H9 (cell line): ENCODE data around the gene RMRP. TPM values are rescaled to one million over a fixed set of nuclear protein-coding genes. Genes with fewer than 3 reads are reported as not detected.
"Not testable (repeated sequence)": the region's sequence is repeated elsewhere in the genome, so short reads cannot be mapped to it uniquely, and the experiment has no call there.

Experiments used
- DNase-seq: peaks from one replicate; pipeline ENCODE4 v3.0.0-alpha.2; 2017
- H2AFZ ChIP-seq: one replicate; pipeline ENCODE4 v1.6.1; 2013; ENCODE audit warnings: mild to moderate bottlenecking, low read length, control low read depth, moderate library complexity
- H2AK5ac ChIP-seq: 2 replicates; pipeline ENCODE4 v1.6.1; 2013; ENCODE audit warnings: low read length, control low read depth, mixed read lengths; ENCODE audit not compliant: insufficient read length
- H2BK120ac ChIP-seq: one replicate; pipeline ENCODE4 v1.6.1; 2013; ENCODE audit warnings: low read depth, mild to moderate bottlenecking, low read length, control low read depth, inconsistent platforms; ENCODE audit not compliant: poor library complexity, severe bottlenecking
- H2BK12ac ChIP-seq: 2 replicates; pipeline ENCODE4 v1.6.1; 2013; ENCODE audit warnings: low read length, control low read depth, mixed read lengths, low read depth; ENCODE audit not compliant: insufficient read length
- H2BK15ac ChIP-seq: 2 replicates; pipeline ENCODE4 v1.6.1; 2013; ENCODE audit warnings: low read depth, low read length, control low read depth
- H2BK20ac ChIP-seq: one replicate; pipeline ENCODE4 v1.6.1; 2013; ENCODE audit warnings: low read depth, mild to moderate bottlenecking, low read length, control low read depth, inconsistent platforms; ENCODE audit not compliant: poor library complexity, severe bottlenecking
- H2BK5ac ChIP-seq: 2 replicates; pipeline ENCODE4 v1.6.1; 2013; ENCODE audit warnings: low read length, control low read depth, mixed read lengths; ENCODE audit not compliant: insufficient read length
- H3K14ac ChIP-seq: 2 replicates; pipeline ENCODE4 v1.6.1; 2013; ENCODE audit warnings: low read length, control low read depth; ENCODE audit not compliant: insufficient read depth
- H3K18ac ChIP-seq: 2 replicates; pipeline ENCODE4 v1.6.1; 2013; ENCODE audit warnings: low read depth, mild to moderate bottlenecking, mixed read lengths, low read length, control low read depth; ENCODE audit not compliant: insufficient read length
- H3K23ac ChIP-seq: 2 replicates; pipeline ENCODE4 v1.6.1; 2013; ENCODE audit warnings: low read length, control low read depth, mixed read lengths, low read depth; ENCODE audit not compliant: insufficient read length
- H3K23me2 ChIP-seq: 2 replicates; pipeline ENCODE4 v1.6.1; 2013; ENCODE audit warnings: low read depth, mild to moderate bottlenecking, mixed read lengths, low read length, control low read depth; ENCODE audit not compliant: insufficient read length, poor library complexity, severe bottlenecking
- H3K27ac ChIP-seq: 2 replicates; pipeline ENCODE4 v1.5.1; 2013; ENCODE audit warnings: low read length, control low read depth, mixed read lengths, low read depth; ENCODE audit not compliant: insufficient read length
- H3K27me3 ChIP-seq: 2 replicates; pipeline ENCODE4 v1.6.1; 2013; ENCODE audit warnings: low read length, control low read depth, inconsistent platforms; ENCODE audit not compliant: insufficient read depth
- H3K4ac ChIP-seq: 2 replicates; pipeline ENCODE4 v1.6.1; 2013; ENCODE audit warnings: low read depth, mild to moderate bottlenecking, control low read depth, inconsistent platforms, low read length, moderate library complexity
- H3K4me1 ChIP-seq: 2 replicates; pipeline ENCODE4 v1.6.1; 2013; ENCODE audit warnings: low read length, control low read depth, inconsistent platforms; ENCODE audit not compliant: insufficient read depth
- H3K4me2 ChIP-seq: 2 replicates; pipeline ENCODE4 v1.6.1; 2013; ENCODE audit warnings: low read length, control low read depth, mixed read lengths; ENCODE audit not compliant: insufficient read length, insufficient read depth
- H3K56ac ChIP-seq: 2 replicates; pipeline ENCODE4 v1.6.1; 2013; ENCODE audit warnings: low read depth, mild to moderate bottlenecking, mixed read lengths, low read length, control low read depth; ENCODE audit not compliant: insufficient read length
- H3K79me1 ChIP-seq: 2 replicates; pipeline ENCODE4 v1.6.1; 2013; ENCODE audit warnings: low read depth, mild to moderate bottlenecking, moderate library complexity, low read length, control low read depth, inconsistent platforms; ENCODE audit not compliant: insufficient read depth, poor library complexity, severe bottlenecking
- H3K79me2 ChIP-seq: 2 replicates; pipeline ENCODE4 v1.6.1; 2013; ENCODE audit warnings: low read length, control low read depth, inconsistent platforms; ENCODE audit not compliant: insufficient read depth
- H3K9ac ChIP-seq: 2 replicates; pipeline ENCODE4 v1.6.1; 2013; ENCODE audit warnings: low read length, control low read depth, mixed read lengths; ENCODE audit not compliant: insufficient read length; ENCODE audit errors: extremely low read depth
- H3K9me3 ChIP-seq: one replicate; pipeline ENCODE4 v1.6.1; 2013; ENCODE audit warnings: low read depth, low read length, inconsistent platforms; ENCODE audit not compliant: control insufficient read depth
- H3T11ph ChIP-seq: one replicate; pipeline ENCODE4 v1.6.1; 2013; ENCODE audit warnings: mild to moderate bottlenecking, low read length, control low read depth, inconsistent platforms
- H4K20me1 ChIP-seq: one replicate; pipeline ENCODE4 v1.6.1; 2013; ENCODE audit not compliant: control insufficient read depth, insufficient read length, insufficient read depth
- H4K5ac ChIP-seq: 2 replicates; pipeline ENCODE4 v1.6.1; 2013; ENCODE audit warnings: low read depth, mild to moderate bottlenecking, mixed read lengths, low read length, control low read depth; ENCODE audit not compliant: insufficient read length
- H4K8ac ChIP-seq: replicated peaks from 2 replicates; pipeline ENCODE4 v1.6.1; 2013; ENCODE audit warnings: low read length, control low read depth, mixed read lengths, low read depth; ENCODE audit not compliant: insufficient read length
- H4K91ac ChIP-seq: 2 replicates; pipeline ENCODE4 v1.6.1; 2013; ENCODE audit warnings: low read depth, mild to moderate bottlenecking, moderate library complexity, mixed read lengths, low read length, control low read depth; ENCODE audit not compliant: insufficient read length
- H3K27ac Mint-ChIP-seq, 3 experiments: 2 replicates in 2 of 3; 3 replicates in 1 of 3; pipeline ENCODE4 v1.8.0; 2020 to 2021; ENCODE audit warnings: mixed read lengths in 3 of 3, mild to moderate bottlenecking in 1 of 3, moderate library complexity in 1 of 3
- H3K27me3 Mint-ChIP-seq: 2 replicates; pipeline ENCODE4 v1.8.0; 2021; ENCODE audit warnings: low read depth, mild to moderate bottlenecking, moderate library complexity, mixed read lengths
- H3K36me3 Mint-ChIP-seq, 3 experiments: 2 replicates in 2 of 3; 3 replicates in 1 of 3; pipeline ENCODE4 v1.8.0; 2020 to 2021; ENCODE audit warnings: low read depth in 3 of 3, mixed read lengths in 3 of 3; ENCODE audit not compliant: insufficient read depth in 1 of 3
- H3K4me1 Mint-ChIP-seq, 2 experiments: 2 replicates each; pipeline ENCODE4 v1.8.0; 2020; ENCODE audit warnings: mixed read lengths in 2 of 2
- H3K4me3 Mint-ChIP-seq, 2 experiments: 2 replicates in 1 of 2; 3 replicates in 1 of 2; pipeline ENCODE4 v1.8.0; 2020 to 2021; ENCODE audit warnings: mild to moderate bottlenecking in 2 of 2, mixed read lengths in 2 of 2, moderate library complexity in 1 of 2
- H3K9me3 Mint-ChIP-seq, 2 experiments: 2 replicates in 1 of 2; 3 replicates in 1 of 2; pipeline ENCODE4 v1.8.0; 2020; ENCODE audit warnings: mild to moderate bottlenecking in 2 of 2, mixed read lengths in 2 of 2, moderate library complexity in 1 of 2
- WGBS: extraction: QIAGEN DNeasy Blood & Tissue Kit; methylation state at CpG from one replicate; pipeline ENCODE4 v1.1.7; 2013; ENCODE audit warnings: missing lambda C conversion rate, low lambda C conversion rate, mixed read lengths; ENCODE audit not compliant: insufficient read length; ENCODE audit errors: extremely low coverage; 5-methylcytosine and 5-hydroxymethylcytosine counted together
- total RNA-seq: library from RNA; stranded (reverse); gene quantifications from 2 replicates; pipeline ENCODE4 v1.2.1, GENCODE V29; 2021
- TF ChIP-seq, protein P1 (sequence below): fragments of 200-600 bp; sonication (generic); conservative IDR thresholded peaks from 3 replicates; pipeline ENCODE4 v1.8.0; 2021; ENCODE audit warnings: antibody characterized with exemption, mild to moderate bottlenecking

The RMRP gene
- total RNA-seq, 1 experiment from 2014 or later = 18,417 TPM

DNA sequence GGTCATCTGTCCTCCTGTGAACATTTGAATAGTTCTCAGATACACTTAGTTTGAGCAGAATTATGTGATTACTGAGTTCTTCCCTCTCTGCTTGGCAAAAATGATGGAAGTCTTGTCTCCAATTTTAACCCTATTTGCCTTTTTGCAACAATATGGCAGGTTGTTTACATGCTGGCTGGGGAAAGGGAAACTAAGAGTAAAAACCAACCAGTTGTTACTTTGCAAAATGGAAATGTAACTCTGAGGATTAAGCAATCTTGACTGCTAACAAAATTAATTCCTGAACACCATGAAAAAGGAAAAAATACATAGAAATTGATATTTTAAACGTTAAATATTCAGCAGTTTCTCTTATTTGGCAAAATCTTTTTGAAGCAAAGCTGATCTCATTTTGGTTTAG, 18.2 kb downstream of the RMRP start:
- Histone ChIP-seq H3K79me1 (no peaks in the 10 kb centered on the region), H4K91ac (no peak overlapping the region), H3K4me1 (no peaks in the 10 kb centered on the region), H4K8ac (no peak overlapping the region), H3K9ac (no peak overlapping the region), H2BK120ac (no peak overlapping the region), H3K27ac (no peak overlapping the region), H4K20me1 (no peaks in the 10 kb centered on the region), H3K27me3 (no peaks in the 10 kb centered on the region), H3K23me2 (no peaks in the 10 kb centered on the region), H2BK20ac (no peak overlapping the region), H4K5ac (no peak overlapping the region), H3K9me3 (no peaks in the 10 kb centered on the region), H3K23ac (no peak overlapping the region), H3K14ac (no peak overlapping the region), H3K18ac (no peak overlapping the region), H3K79me2 (no peaks in the 10 kb centered on the region), H3T11ph (no peak overlapping the region), H2AFZ (no peak overlapping the region), H2BK5ac (no peak overlapping the region), H2BK15ac (no peak overlapping the region), H2AK5ac (no peak overlapping the region), H3K4me2 (no peak overlapping the region), H3K56ac (no peak overlapping the region), H2BK12ac (no peak overlapping the region), H3K4ac (no peak overlapping the region)
- peaks cover 10% of the 10 kb centered on the region for H3K27me3 Mint-ChIP-seq
- TF ChIP-seq, protein P1, sequence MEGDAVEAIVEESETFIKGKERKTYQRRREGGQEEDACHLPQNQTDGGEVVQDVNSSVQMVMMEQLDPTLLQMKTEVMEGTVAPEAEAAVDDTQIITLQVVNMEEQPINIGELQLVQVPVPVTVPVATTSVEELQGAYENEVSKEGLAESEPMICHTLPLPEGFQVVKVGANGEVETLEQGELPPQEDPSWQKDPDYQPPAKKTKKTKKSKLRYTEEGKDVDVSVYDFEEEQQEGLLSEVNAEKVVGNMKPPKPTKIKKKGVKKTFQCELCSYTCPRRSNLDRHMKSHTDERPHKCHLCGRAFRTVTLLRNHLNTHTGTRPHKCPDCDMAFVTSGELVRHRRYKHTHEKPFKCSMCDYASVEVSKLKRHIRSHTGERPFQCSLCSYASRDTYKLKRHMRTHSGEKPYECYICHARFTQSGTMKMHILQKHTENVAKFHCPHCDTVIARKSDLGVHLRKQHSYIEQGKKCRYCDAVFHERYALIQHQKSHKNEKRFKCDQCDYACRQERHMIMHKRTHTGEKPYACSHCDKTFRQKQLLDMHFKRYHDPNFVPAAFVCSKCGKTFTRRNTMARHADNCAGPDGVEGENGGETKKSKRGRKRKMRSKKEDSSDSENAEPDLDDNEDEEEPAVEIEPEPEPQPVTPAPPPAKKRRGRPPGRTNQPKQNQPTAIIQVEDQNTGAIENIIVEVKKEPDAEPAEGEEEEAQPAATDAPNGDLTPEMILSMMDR = no peak
- no CpG with 5 or more reads among the region's 1 CpG for WGBS
- no peaks in the 10 kb centered on the region for H3K4me1 Mint-ChIP-seq
- no peak overlapping the region for H3K27ac Mint-ChIP-seq
- H3K9me3 Mint-ChIP-seq = peaks cover 4 to 16% of the 10 kb centered on the region in 2 experiments; a peak in 4 of 5 replicates
- H3K36me3 Mint-ChIP-seq = peaks cover 9 to 16% (median 12%) of the 10 kb centered on the region in 3 experiments
- H3K4me3 Mint-ChIP-seq = no peak overlapping the region
- no peak for DNase-seq

DNA sequence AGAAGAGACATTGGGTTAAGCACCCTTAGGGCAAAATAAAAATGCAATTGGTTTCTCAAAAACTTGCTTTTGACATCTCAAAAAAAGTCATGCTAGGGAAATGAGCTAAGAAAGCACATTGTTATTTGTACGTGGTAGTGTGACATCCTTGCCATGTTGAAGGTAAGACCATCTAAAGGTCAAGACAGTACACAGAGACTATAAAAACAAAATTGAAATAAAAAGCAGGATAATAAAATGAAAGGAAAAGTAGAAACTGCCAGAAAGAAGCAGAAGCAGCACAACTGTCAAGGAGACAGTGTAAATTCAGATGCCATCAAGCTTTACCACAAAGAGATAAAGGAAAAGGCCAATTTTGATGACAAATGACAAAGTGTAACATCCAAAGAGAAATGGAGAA, 18.6 kb downstream of the RMRP start:
- not testable (repeated sequence) for H3K4me3 Mint-ChIP-seq, H3K4ac ChIP-seq, H4K91ac ChIP-seq, H4K20me1 ChIP-seq, H3K27me3 Mint-ChIP-seq, H3K27ac ChIP-seq, H4K5ac ChIP-seq, H2AK5ac ChIP-seq, H3K27ac Mint-ChIP-seq, H3K79me2 ChIP-seq, H3K23ac ChIP-seq, H3K4me1 Mint-ChIP-seq, H3K18ac ChIP-seq, H4K8ac ChIP-seq, H3K27me3 ChIP-seq, H2BK5ac ChIP-seq, H3K4me2 ChIP-seq, H3K9ac ChIP-seq, H2BK20ac ChIP-seq, H3K9me3 ChIP-seq, H2BK12ac ChIP-seq, H2BK15ac ChIP-seq, H3K56ac ChIP-seq, H3K14ac ChIP-seq, H3K79me1 ChIP-seq, H2BK120ac ChIP-seq, H3K23me2 ChIP-seq, H3K4me1 ChIP-seq, H3T11ph ChIP-seq, H2AFZ ChIP-seq, DNase-seq
- Mint-ChIP-seq H3K36me3 (peaks cover 9 to 16% (median 12%) of the 10 kb centered on the region in 3 experiments), H3K9me3 (peaks cover 4 to 16% of the 10 kb centered on the region in 2 experiments; a peak in 4 of 5 replicates)
- WGBS = no CpG with 5 or more reads among the region's 1 CpG
